Neural cell (in vitro differentiated cells): Measurements from ENCODE around the gene LAMA5. TPM values are rescaled to one million over a fixed set of nuclear protein-coding genes. Genes with fewer than 3 reads are reported as not detected.

Source experiments
- H2AFZ ChIP-seq: fragments of 200-600, 300-800 bp; sonication (generic), shearing (Covaris generic); 2 replicates; pipeline ENCODE4 v1.6.0; 2014; ENCODE audit warnings: low read depth, mild to moderate bottlenecking, antibody characterized with exemption, low read length, moderate library complexity
- H3F3A ChIP-seq: fragments of 200-600 bp; shearing (Covaris generic); 2 replicates; pipeline ENCODE4 v1.6.1; 2016; ENCODE audit warnings: mild to moderate bottlenecking, moderate library complexity, mixed read lengths, antibody characterized with exemption, low read length; ENCODE audit not compliant: insufficient read depth, poor library complexity, severe bottlenecking
- H3K27ac ChIP-seq: fragments of 200-600, 300-800 bp; sonication (generic), shearing (Covaris generic); 2 replicates; pipeline ENCODE4 v1.5.1; 2014; ENCODE audit warnings: mild to moderate bottlenecking, low read length, moderate library complexity
- H3K27me3 ChIP-seq: fragments of 300-800, 200-600 bp; sonication (generic), shearing (Covaris generic); 2 replicates; pipeline ENCODE4 v1.6.0; 2014; ENCODE audit warnings: mild to moderate bottlenecking, low read depth, low read length, moderate library complexity; ENCODE audit not compliant: insufficient read depth
- H3K36me3 ChIP-seq: fragments of 300-800, 200-600 bp; sonication (generic), shearing (Covaris generic); 2 replicates; pipeline ENCODE4 v1.5.1; 2014; ENCODE audit warnings: mild to moderate bottlenecking, antibody characterized with exemption, low read length, moderate library complexity; ENCODE audit not compliant: insufficient read depth
- H3K4me2 ChIP-seq: fragments of 300-800, 200-600 bp; sonication (generic), shearing (Covaris generic); 2 replicates; pipeline ENCODE4 v1.6.0; 2014; ENCODE audit warnings: mild to moderate bottlenecking, low read length
- H3K4me3 ChIP-seq: fragments of 300-800, 200-600 bp; sonication (generic), shearing (Covaris generic); 2 replicates; pipeline ENCODE4 v1.5.1; 2014; ENCODE audit warnings: mild to moderate bottlenecking, low read length, moderate library complexity
- H3K79me2 ChIP-seq: fragments of 200-600 bp; shearing (Covaris generic); replicated peaks from 2 replicates; pipeline ENCODE4 v1.6.0; 2014; ENCODE audit warnings: mild to moderate bottlenecking, low read length, moderate library complexity; ENCODE audit not compliant: insufficient read depth
- H3K9ac ChIP-seq: fragments of 300-800, 200-600 bp; sonication (generic), shearing (Covaris generic); 2 replicates; pipeline ENCODE4 v1.6.1; 2016; ENCODE audit warnings: mild to moderate bottlenecking, low read length, mixed read lengths
- H3K9me2 ChIP-seq: fragments of 200-600 bp; shearing (Covaris generic); 2 replicates; pipeline ENCODE4 v1.6.1; 2016; ENCODE audit warnings: mild to moderate bottlenecking, low read length, mixed read lengths; ENCODE audit not compliant: insufficient read depth
- H3K9me3 ChIP-seq: fragments of 200-600, 300-800 bp; sonication (generic), shearing (Covaris generic); 2 replicates; pipeline ENCODE4 v1.6.1; 2016; ENCODE audit warnings: mild to moderate bottlenecking, mixed run types, low read length, moderate library complexity, mixed read lengths
- H4K20me1 ChIP-seq: fragments of 200-600 bp; shearing (Covaris generic); 2 replicates; pipeline ENCODE4 v1.6.1; 2016; ENCODE audit warnings: mild to moderate bottlenecking, mixed run types; ENCODE audit not compliant: insufficient read depth
- EP300 ChIP-seq: fragments of 450-650 bp; conservative IDR thresholded peaks from 2 replicates; pipeline ENCODE4 v1.6.1; 2014; ENCODE audit warnings: antibody characterized with exemption, mild to moderate bottlenecking, moderate library complexity; ENCODE audit not compliant: poor library complexity, severe bottlenecking
- EZH2 ChIP-seq: fragments of 200-600, 300-800 bp; shearing (Covaris generic), sonication (generic); IDR thresholded peaks from 2 replicates; pipeline ENCODE4 v1.6.1; 2014; ENCODE audit warnings: antibody characterized with exemption, low read length, borderline replicate concordance, mild to moderate bottlenecking; ENCODE audit not compliant: insufficient read depth, poor library complexity, severe bottlenecking
- MXI1 ChIP-seq: fragments of 450-650 bp; conservative IDR thresholded peaks from 2 replicates; pipeline ENCODE4 v1.6.1; 2014; ENCODE audit warnings: antibody characterized with exemption, mild to moderate bottlenecking; ENCODE audit not compliant: poor library complexity, severe bottlenecking
- POLR2AphosphoS5 ChIP-seq: IDR thresholded peaks from 2 replicates; pipeline ENCODE4 v1.6.1; 2012
- RAD21 ChIP-seq: fragments of 450-650 bp; conservative IDR thresholded peaks from 2 replicates; pipeline ENCODE4 v1.6.1; 2014; ENCODE audit warnings: antibody characterized with exemption, mild to moderate bottlenecking, moderate library complexity
- REST ChIP-seq: IDR thresholded peaks from 2 replicates; pipeline ENCODE4 v1.6.1; 2012; ENCODE audit warnings: borderline replicate concordance
- SMC3 ChIP-seq: fragments of 450-650 bp; conservative IDR thresholded peaks from 2 replicates; pipeline ENCODE4 v1.6.1; 2014; ENCODE audit warnings: antibody characterized with exemption, mild to moderate bottlenecking, moderate library complexity; ENCODE audit not compliant: poor library complexity
- TAF1 ChIP-seq: IDR thresholded peaks from 2 replicates; pipeline ENCODE4 v1.6.1; 2012; ENCODE audit warnings: low read depth
- polyA plus RNA-seq: library from polyadenylated mRNA; depleted of rRNA; stranded (reverse); fragments of >200 nt; gene quantifications from 2 replicates; pipeline ENCODE4 v1.2.3, GENCODE V29; 2014
- TF ChIP-seq, protein P1 (sequence below): fragments of 450-650 bp; IDR thresholded peaks from 2 replicates; pipeline ENCODE4 v1.5.1; 2014; ENCODE audit warnings: antibody characterized with exemption, mild to moderate bottlenecking, moderate library complexity; ENCODE audit not compliant: poor library complexity, severe bottlenecking

The LAMA5 gene
- polyA plus RNA-seq, 1 donor from 2014 or later = 27.2 TPM

DNA sequence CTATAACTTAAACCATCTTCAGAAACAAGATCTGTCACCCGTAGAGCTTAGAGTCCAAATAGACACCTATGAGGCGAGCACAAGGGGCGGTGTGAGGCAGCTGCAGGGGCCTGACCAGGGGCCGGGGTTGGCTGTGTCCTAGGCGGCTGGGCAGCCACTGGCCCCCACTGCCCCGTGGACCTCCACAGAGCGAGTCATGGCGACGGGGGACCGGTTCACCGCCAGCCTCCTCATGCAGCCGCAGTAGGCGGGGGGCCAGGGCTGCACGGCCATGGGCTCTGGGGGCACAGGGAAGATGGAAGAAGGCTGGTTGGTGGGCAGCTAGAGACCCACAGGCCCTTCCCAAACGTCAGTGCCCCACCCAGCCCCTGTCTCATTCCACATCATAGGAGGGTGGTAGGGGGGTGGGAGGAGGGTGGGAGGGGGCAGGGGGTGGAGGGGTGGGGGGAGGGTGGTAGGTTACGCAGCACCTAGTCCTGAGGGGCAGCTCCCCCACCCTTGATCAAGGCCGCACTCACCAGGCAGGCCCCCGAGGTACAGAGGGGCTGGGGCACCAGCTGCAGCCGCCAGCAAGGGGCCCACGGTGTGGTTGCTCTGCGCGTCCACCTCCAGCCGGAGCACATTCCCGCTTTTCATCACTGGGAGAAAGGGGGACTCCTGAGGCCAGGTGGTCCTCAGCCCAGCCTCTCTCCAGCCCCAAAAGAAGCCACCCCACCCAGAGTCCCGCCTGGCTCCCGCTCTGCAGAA, 57.7 kb downstream of the LAMA5 start:
- Histone ChIP-seq H3K79me2 (peaks cover 3% of the 10 kb centered on the region), H4K20me1 (peaks cover 6% of the 10 kb centered on the region), H3K9ac (no peak overlapping the region), H3K4me3 (no peak overlapping the region), H3K27me3 (no peaks in the 10 kb centered on the region), H3K9me2 (no peaks in the 10 kb centered on the region), H3F3A (no peaks in the 10 kb centered on the region), H3K36me3 (no peaks in the 10 kb centered on the region), H3K27ac (no peak overlapping the region), H2AFZ (no peak overlapping the region), H3K4me2 (no peak overlapping the region), H3K9me3 (no peaks in the 10 kb centered on the region)
- no peak for TF ChIP-seq RAD21
- no peak for TF ChIP-seq TAF1
- no peak for TF ChIP-seq SMC3
- no peak for TF ChIP-seq POLR2AphosphoS5
- TF ChIP-seq EZH2 = no peak
- TF ChIP-seq REST = no peak
- TF ChIP-seq, protein P1, sequence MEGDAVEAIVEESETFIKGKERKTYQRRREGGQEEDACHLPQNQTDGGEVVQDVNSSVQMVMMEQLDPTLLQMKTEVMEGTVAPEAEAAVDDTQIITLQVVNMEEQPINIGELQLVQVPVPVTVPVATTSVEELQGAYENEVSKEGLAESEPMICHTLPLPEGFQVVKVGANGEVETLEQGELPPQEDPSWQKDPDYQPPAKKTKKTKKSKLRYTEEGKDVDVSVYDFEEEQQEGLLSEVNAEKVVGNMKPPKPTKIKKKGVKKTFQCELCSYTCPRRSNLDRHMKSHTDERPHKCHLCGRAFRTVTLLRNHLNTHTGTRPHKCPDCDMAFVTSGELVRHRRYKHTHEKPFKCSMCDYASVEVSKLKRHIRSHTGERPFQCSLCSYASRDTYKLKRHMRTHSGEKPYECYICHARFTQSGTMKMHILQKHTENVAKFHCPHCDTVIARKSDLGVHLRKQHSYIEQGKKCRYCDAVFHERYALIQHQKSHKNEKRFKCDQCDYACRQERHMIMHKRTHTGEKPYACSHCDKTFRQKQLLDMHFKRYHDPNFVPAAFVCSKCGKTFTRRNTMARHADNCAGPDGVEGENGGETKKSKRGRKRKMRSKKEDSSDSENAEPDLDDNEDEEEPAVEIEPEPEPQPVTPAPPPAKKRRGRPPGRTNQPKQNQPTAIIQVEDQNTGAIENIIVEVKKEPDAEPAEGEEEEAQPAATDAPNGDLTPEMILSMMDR = no peak
- TF ChIP-seq EP300 = no peak
- no peak for TF ChIP-seq MXI1

GRCh38 chr20:62308102-62308822, 58.9 kb downstream of the LAMA5 start:
- H3F3A ChIP-seq = no peaks in the 10 kb centered on the region
- H2AFZ ChIP-seq = no peak overlapping the region
- H3K79me2 ChIP-seq = peaks cover 14% of the 10 kb centered on the region
- no peaks in the 10 kb centered on the region for H3K9me2 ChIP-seq
- H3K4me2 ChIP-seq = no peak overlapping the region
- TF ChIP-seq MXI1 = no peak
- TF ChIP-seq TAF1 = no peak
- TF ChIP-seq, protein P1 = no peak
- no peak for TF ChIP-seq EZH2
- TF ChIP-seq RAD21 = no peak
- TF ChIP-seq SMC3 = no peak
- no peak for TF ChIP-seq POLR2AphosphoS5
- no peak for TF ChIP-seq REST
- TF ChIP-seq EP300 = no peak
- no peak overlapping the region for H3K4me3 ChIP-seq
- H3K27ac ChIP-seq = no peak overlapping the region
- H3K36me3 ChIP-seq = no peaks in the 10 kb centered on the region
- H3K27me3 ChIP-seq = no peaks in the 10 kb centered on the region
- peaks cover 9% of the 10 kb centered on the region for H4K20me1 ChIP-seq
- H3K9ac ChIP-seq = no peak overlapping the region
- H3K9me3 ChIP-seq = no peaks in the 10 kb centered on the region
